ENCODE results near the gene LYL1.

The LYL1 gene

GRCh38 chr19:13091400-13092157, 11.1 kb downstream of the LYL1 start:
- peaks cover 30% of the 10 kb centered on the region for H3K4me1 ChIP-seq (ENCODE audit: control insufficient read depth, insufficient read depth, low read length)
- H3K9ac ChIP-seq (ENCODE audit: low read length) = no peak overlapping the region
- H3K27me3 ChIP-seq (ENCODE audit: control insufficient read depth, insufficient read depth, low read length) = no peaks in the 10 kb centered on the region
- H3K4me3 ChIP-seq (ENCODE audit: low read length) = peak overlapping the region; percentile 46
- H3K27ac ChIP-seq (ENCODE audit: low read depth, low read length) = peak overlapping the region; percentile 88
- peaks cover 12% of the 10 kb centered on the region for H3K36me3 ChIP-seq (ENCODE audit: control insufficient read depth, insufficient read depth, low read length)

- Histone ChIP-seq H3K36me3 (ENCODE audit: control insufficient read depth, insufficient read depth, low read length) (peaks cover 14% of the 10 kb centered on the region), H3K27ac (ENCODE audit: low read depth, low read length) (peak overlapping the region; percentile 88), H3K4me1 (ENCODE audit: control insufficient read depth, insufficient read depth, low read length) (peaks cover 30% of the 10 kb centered on the region), H3K4me3 (ENCODE audit: low read length) (no peak overlapping the region), H3K9ac (ENCODE audit: low read length) (no peak overlapping the region), H3K27me3 (ENCODE audit: control insufficient read depth, insufficient read depth, low read length) (no peaks in the 10 kb centered on the region)
Measured at GRCh38 chr19:13090511-13091231, 12.0 kb downstream of the LYL1 start.

- H3K4me3 ChIP-seq (ENCODE audit: low read length) = no peak overlapping the region
- H3K27ac ChIP-seq (ENCODE audit: low read depth, low read length) = peak overlapping the region; percentile 59
- peaks cover 14% of the 10 kb centered on the region for H3K36me3 ChIP-seq (ENCODE audit: control insufficient read depth, insufficient read depth, low read length)
- no peak overlapping the region for H3K9ac ChIP-seq (ENCODE audit: low read length)
- no peaks in the 10 kb centered on the region for H3K27me3 ChIP-seq (ENCODE audit: control insufficient read depth, insufficient read depth, low read length)
- peaks cover 30% of the 10 kb centered on the region for H3K4me1 ChIP-seq (ENCODE audit: control insufficient read depth, insufficient read depth, low read length)
Measured at GRCh38 chr19:13089857-13090507, 12.7 kb downstream of the LYL1 start.

GRCh38 chr19:13089139-13089856, 13.4 kb downstream of the LYL1 start:
- H3K27ac ChIP-seq (ENCODE audit: low read depth, low read length) = peak overlapping the region; percentile 59
- no peak overlapping the region for H3K4me3 ChIP-seq (ENCODE audit: low read length)
- no peaks in the 10 kb centered on the region for H3K27me3 ChIP-seq (ENCODE audit: control insufficient read depth, insufficient read depth, low read length)
- H3K36me3 ChIP-seq (ENCODE audit: control insufficient read depth, insufficient read depth, low read length) = peaks cover 14% of the 10 kb centered on the region
- H3K9ac ChIP-seq (ENCODE audit: low read length) = no peak overlapping the region
- H3K4me1 ChIP-seq (ENCODE audit: control insufficient read depth, insufficient read depth, low read length) = peaks cover 30% of the 10 kb centered on the region

GRCh38 chr19:13087795-13088537, 14.7 kb downstream of the LYL1 start:
- no peaks in the 10 kb centered on the region for H3K27me3 ChIP-seq (ENCODE audit: control insufficient read depth, insufficient read depth, low read length)
- H3K27ac ChIP-seq (ENCODE audit: low read depth, low read length) = no peak overlapping the region
- peaks cover 22% of the 10 kb centered on the region for H3K4me1 ChIP-seq (ENCODE audit: control insufficient read depth, insufficient read depth, low read length)
- no peak overlapping the region for H3K9ac ChIP-seq (ENCODE audit: low read length)
- no peak overlapping the region for H3K4me3 ChIP-seq (ENCODE audit: low read length)
- peaks cover 14% of the 10 kb centered on the region for H3K36me3 ChIP-seq (ENCODE audit: control insufficient read depth, insufficient read depth, low read length)

- Histone ChIP-seq H3K4me1 (ENCODE audit: control insufficient read depth, insufficient read depth, low read length) (peaks cover 15% of the 10 kb centered on the region), H3K9ac (ENCODE audit: low read length) (no peak overlapping the region), H3K4me3 (ENCODE audit: low read length) (no peak overlapping the region), H3K27ac (ENCODE audit: low read depth, low read length) (no peak overlapping the region), H3K27me3 (ENCODE audit: control insufficient read depth, insufficient read depth, low read length) (no peaks in the 10 kb centered on the region), H3K36me3 (ENCODE audit: control insufficient read depth, insufficient read depth, low read length) (peaks cover 14% of the 10 kb centered on the region)
Measured at GRCh38 chr19:13087295-13087694, 15.4 kb downstream of the LYL1 start.

- Histone ChIP-seq H3K4me1 (ENCODE audit: control insufficient read depth, insufficient read depth, low read length) (peaks cover 5% of the 10 kb centered on the region), H3K27me3 (ENCODE audit: control insufficient read depth, insufficient read depth, low read length) (no peaks in the 10 kb centered on the region), H3K4me3 (ENCODE audit: low read length) (no peak overlapping the region), H3K9ac (ENCODE audit: low read length) (no peak overlapping the region), H3K36me3 (ENCODE audit: control insufficient read depth, insufficient read depth, low read length) (peaks cover 14% of the 10 kb centered on the region), H3K27ac (ENCODE audit: low read depth, low read length) (no peak overlapping the region)
Measured at GRCh38 chr19:13086341-13086740, 16.3 kb downstream of the LYL1 start.

- Histone ChIP-seq H3K27ac (ENCODE audit: low read depth, low read length) (no peak overlapping the region), H3K36me3 (ENCODE audit: control insufficient read depth, insufficient read depth, low read length) (peaks cover 14% of the 10 kb centered on the region), H3K4me1 (ENCODE audit: control insufficient read depth, insufficient read depth, low read length) (peaks cover under 1% of the 10 kb centered on the region), H3K4me3 (ENCODE audit: low read length) (no peak overlapping the region), H3K9ac (ENCODE audit: low read length) (no peak overlapping the region), H3K27me3 (ENCODE audit: control insufficient read depth, insufficient read depth, low read length) (no peaks in the 10 kb centered on the region)
Measured at GRCh38 chr19:13085666-13086065, 17.0 kb downstream of the LYL1 start.

GRCh38 chr19:13083627-13084026, 19.0 kb downstream of the LYL1 start:
- Histone ChIP-seq H3K4me3 (ENCODE audit: low read length) (no peak overlapping the region), H3K9ac (ENCODE audit: low read length) (no peak overlapping the region), H3K36me3 (ENCODE audit: control insufficient read depth, insufficient read depth, low read length) (peaks cover 11% of the 10 kb centered on the region), H3K27me3 (ENCODE audit: control insufficient read depth, insufficient read depth, low read length) (no peaks in the 10 kb centered on the region), H3K4me1 (ENCODE audit: control insufficient read depth, insufficient read depth, low read length) (peaks cover 11% of the 10 kb centered on the region), H3K27ac (ENCODE audit: low read depth, low read length) (no peak overlapping the region)

- Histone ChIP-seq H3K9ac (ENCODE audit: low read length) (no peak overlapping the region), H3K36me3 (ENCODE audit: control insufficient read depth, insufficient read depth, low read length) (peaks cover 11% of the 10 kb centered on the region), H3K27ac (ENCODE audit: low read depth, low read length) (no peak overlapping the region), H3K4me1 (ENCODE audit: control insufficient read depth, insufficient read depth, low read length) (peaks cover 17% of the 10 kb centered on the region), H3K27me3 (ENCODE audit: control insufficient read depth, insufficient read depth, low read length) (no peaks in the 10 kb centered on the region), H3K4me3 (ENCODE audit: low read length) (no peak overlapping the region)
Measured at GRCh38 chr19:13083008-13083404, 19.7 kb downstream of the LYL1 start.

- H3K27ac ChIP-seq (ENCODE audit: low read depth, low read length) = peak overlapping the region; percentile 33
- H3K4me3 ChIP-seq (ENCODE audit: low read length) = no peak overlapping the region
- H3K36me3 ChIP-seq (ENCODE audit: control insufficient read depth, insufficient read depth, low read length) = peaks cover 10% of the 10 kb centered on the region
- no peak overlapping the region for H3K9ac ChIP-seq (ENCODE audit: low read length)
- H3K4me1 ChIP-seq (ENCODE audit: control insufficient read depth, insufficient read depth, low read length) = peaks cover 23% of the 10 kb centered on the region
- no peaks in the 10 kb centered on the region for H3K27me3 ChIP-seq (ENCODE audit: control insufficient read depth, insufficient read depth, low read length)
Measured at GRCh38 chr19:13082192-13083007, 20.3 kb downstream of the LYL1 start.
